HCEC 1CT (cell line): ENCODE data around the gene GPX3.
A peak's percentile ranks its signal among the peaks of the same experiment; 100 is the strongest.

Experiments
- DNase-seq: peaks from one replicate; pipeline ENCODE4 v3.0.0-alpha.2; 2017

The GPX3 gene

DNA sequence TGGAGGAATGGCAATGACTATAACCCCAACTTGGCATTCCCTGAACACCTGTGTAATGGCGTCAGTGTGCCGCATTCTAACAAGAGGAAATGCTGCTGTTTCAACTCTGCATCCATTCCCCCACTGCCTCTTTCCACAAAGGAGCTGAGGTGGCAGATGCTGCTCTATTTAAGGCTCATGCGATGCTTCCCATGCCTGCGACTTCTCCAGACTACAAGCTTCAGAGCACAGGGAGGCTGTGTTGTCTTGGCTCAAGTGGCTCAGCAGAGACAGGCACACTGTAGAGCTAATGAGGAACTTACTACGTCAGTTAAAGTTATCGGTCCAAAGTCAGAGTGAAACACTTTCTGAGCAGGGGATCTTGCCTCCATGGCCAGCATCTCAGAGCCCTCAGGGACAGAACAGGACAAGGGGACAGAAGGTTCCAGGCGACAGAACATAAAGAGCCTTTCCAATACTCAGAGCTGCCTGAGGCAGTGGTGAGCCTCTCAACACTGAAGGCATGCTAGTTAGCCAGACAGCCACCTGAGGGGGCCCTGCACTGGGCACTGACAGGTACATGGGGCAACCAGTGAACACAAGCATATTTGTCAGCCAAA lies 38.6 kb downstream of the GPX3 start:
- no peak for DNase-seq

DNA sequence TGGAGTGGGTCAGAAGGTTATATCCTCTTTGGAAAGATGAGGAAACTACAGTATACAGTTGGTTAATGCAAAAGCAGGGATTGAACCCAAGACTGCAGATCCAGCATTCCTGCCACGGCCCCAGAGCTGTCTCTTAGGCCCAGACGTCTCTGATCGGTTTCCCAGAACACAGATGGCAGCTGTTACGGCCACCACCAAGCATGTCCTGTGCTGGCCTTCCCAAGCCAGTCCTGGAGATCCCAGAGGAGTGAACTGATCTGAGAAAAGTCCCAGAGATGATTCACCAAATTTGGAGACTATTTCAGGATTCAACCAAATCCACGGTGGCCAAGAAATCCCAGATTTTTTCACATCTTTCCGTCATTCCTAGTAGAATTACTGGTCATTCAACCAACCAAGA lies 40.4 kb downstream of the GPX3 start:
- no peak for DNase-seq

DNA sequence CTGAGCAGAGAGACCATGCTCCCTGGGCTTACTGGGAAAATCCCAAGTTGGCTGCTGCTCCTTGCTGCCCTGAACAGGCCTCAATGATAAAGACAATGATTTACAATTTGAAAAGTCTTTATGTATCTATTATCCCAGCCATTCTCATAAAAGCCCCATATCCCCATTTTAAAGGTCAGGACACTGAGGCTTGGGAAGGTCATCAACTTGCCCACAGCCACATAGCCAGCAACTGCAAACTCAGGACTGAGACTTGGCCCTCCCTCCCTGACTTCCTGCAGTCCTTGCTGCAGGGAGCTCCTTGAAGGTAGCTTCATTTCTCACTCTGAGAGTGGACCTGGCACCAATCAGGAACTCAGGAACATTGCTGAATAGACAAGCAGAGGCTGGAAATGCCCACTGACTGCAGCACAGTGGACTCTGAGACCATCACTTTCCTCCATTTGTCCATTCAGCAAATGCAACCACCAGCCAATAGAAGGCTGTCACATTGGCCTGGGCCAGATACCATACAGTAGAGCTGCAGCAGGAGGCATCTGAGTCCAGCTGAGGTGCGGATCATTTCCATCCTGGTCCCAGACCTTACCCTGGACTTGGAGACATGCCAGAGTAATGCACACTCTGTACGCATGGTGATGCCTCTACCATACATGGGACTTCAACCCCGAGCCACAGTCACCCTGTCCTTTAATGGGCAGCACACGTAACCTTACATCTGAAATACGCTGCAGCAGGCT lies 42.2 kb downstream of the GPX3 start:
- DNase-seq = no peak

DNA sequence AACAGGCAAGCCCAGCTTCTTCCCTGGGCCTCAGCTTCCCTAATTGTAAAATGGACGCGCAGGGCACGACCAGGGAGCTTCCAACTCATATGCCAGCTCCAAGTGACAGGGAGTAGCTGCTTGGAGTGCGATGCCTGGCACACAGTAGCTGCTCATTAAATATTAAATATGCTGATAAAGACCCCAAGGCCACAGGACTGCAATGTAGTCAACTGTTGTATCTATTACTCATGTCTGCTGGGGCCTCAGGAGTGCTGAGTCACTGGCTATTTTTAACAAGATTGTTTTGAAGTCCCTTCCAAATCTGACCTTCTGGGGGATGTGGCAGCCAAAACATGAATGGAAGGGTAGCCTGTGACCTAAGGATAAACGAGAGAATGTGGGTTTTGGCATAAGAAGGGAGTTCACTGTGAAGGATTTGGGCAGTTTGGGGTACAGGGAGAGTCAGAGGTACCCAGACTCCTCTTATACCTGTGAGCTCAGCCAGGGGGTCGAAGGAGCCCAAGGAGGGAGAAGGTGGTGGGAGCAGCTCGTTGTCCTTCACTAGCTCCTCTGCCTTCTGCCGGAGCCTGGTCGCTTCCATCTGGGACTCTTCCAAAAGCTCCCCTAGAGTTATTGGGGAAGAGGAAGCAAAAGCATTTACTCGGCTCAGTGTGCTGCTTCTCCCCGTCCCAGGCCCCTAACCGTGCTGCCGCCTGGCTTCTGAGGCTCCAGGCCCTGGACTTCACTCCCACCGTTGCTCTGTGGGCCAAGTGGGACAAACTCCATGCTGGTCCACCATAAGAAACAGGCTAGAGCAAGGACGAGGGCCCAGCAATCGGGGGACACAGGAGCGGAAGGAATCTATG lies 43.0 kb downstream of the GPX3 start:
- DNase-seq = peak; percentile 92

DNA sequence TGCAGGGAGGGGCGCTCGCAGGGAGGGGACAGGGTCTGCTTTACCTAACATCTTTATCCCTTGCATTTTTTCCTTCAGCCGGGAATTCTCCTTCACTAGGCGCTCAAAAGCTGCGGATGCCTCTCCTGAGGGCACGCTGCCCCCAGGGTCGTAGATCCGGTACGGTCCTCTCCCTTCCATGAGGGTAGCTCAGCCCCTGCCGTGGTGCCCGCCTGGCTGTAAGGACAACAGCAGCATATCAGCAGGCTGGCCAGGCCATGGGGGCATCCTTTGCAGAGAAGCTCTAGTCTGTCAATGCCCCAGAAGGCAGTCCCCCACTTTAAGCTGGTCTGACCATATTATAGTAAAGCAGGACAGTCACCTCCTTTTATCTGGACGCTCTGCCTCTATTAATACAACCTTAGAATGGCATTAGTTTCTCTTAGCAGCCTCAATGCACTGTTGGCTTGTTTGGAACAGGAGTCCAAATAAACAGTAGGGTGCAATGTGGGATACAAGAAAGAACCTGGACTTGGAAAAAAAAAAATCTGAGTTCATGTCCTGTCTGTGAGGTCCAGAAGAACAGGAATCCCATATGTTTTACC lies 44.6 kb downstream of the GPX3 start:
- DNase-seq = no peak

DNA sequence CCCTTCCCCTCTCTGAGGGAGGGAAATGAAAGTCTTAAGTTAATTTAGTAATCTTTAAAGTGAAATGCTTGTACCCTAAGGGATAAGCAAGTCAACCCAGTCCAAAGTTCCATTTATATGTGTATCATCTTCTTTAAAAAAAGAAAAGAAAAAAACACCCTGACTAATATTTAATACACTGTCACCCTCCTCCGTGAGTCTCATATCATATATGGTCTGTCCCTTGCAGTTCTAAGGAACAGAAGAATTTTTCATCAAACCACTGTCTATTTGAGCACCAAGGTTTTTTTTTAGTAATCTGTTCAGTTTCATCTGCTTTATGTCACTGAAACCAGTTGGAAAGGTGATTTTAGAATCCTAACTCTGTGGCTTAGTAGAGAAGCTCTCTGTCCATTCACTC lies 45.2 kb downstream of the GPX3 start:
- no peak for DNase-seq

DNA sequence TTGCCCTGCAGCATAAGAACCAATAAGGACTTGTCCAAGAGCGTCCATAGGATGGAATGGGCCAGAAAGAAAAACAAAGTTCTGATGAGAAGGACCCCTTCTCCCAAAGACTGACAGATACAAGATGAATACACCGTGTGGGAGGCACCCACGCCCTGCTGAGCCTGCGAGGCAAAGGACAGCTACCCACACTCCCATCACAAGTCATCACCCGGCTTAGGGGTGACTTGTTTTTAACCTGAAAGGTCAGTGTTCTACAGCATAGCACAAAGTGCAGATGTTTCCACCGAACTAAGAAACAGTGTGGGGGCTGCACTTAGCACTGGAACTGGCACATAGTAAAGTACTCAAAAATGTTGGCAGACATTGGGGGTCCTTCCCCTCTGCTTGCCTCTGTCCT lies 46.5 kb downstream of the GPX3 start:
- no peak for DNase-seq

DNA sequence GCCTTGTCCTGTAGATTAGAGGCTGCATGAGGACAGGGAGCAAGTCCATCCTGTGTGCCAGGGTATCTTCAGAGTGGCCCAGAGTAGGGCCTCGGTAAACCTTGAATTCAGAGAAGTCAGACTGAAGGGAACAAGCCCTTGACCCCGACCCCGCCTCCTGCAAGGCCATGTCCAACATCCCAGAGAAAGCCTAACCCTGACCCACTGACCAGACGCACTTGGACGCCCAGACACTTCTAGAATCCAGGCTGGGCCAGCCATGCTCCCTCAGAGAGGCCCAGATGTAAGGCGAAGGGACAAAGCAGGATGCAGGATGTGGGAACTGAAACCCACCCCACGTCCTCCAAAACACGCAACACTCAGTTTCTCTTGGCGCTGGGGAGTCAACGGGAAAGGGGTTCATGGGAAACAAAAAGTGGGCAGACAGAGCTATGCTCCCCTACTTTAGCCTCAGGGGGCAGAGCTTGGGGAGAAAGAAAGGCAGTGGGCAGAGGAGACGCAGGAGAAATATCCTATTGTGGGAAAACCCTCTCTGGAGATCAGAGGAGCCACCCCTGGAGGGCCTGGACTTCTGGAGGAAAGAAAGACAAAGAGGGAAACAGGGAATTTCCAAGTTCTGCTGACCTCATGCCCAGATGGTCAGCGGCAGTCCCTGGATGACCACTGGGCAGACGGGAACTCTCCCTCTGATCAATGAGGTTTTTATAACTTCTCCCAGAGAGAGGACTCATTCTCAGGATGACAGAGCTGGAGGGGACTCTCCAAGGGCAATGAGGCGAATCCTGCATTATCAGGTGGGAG lies 47.4 kb downstream of the GPX3 start:
- DNase-seq = no peak

DNA sequence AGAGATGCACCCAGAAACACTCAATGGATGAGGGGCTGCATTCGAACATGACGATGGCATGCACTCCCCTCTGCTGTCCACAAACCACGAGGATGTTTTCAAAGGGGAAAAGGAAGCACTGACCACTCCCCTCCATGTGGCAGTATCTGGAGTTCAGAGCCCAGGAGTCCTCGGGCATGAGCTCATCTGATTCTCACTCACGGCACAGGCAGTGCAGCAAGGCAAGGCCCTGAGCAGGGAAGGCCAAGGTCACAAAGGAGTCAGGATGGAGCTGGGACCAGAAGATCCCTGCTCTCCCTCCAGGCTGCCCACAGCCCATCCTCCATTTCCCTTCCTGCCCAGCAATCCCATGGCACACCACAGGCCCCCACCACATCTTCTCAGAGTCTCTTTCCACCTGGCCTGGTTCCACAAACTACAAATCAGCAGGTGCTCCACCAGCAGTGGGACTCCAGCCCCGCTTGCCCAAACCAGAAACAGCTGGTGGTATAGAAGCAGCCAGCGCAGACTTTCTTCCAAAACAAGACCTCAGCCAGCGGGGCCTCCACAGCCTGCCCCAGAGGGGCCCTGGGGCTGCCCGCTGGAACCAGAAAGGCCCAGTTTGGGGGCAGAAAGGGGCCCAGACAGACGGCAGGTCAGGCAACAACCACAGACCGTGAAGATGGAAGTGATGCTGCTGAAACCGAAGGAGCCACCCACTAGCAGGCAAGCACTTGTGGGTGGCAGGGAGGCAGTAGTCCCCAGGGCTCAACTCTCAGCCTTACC lies 48.2 kb downstream of the GPX3 start:
- no peak for DNase-seq

DNA sequence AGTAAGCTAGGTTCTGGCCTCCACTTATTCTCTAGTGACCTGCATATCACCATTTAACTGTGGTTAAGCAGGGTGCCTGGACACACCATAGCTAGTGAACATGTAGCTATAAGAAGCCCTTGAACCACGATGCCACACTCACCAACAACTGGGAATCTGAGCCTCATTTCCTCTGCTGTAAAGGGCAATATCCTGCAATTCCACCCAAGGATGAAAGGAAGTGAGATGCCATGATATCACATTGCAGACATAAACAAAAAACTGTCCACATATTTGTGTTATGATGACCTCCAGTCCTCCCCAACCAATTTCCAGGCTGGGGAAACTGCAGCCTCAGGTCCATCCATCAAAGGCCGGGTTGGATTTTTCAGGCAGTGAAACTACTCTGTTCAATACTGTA lies 50.1 kb downstream of the GPX3 start:
- DNase-seq = peak; percentile 59

DNA sequence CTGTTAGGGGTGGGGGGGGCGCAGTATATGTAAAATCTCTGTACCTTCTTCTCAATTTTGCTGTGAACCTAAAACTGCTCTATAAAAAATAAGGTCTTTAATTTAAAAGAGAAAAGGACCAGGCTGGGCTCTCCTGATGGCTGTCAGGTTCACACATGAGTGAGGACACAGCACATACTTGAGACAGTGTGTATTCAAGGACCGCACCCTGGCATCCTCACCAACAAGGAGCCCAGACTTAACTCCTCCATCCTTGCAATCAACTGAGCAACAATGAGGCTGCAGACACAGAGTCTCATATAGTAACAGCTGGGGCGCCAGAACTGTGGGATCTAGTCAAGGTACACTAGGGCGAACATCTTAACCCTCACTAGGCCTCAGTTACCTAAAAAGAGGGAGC lies 50.6 kb downstream of the GPX3 start:
- DNase-seq = no peak

DNA sequence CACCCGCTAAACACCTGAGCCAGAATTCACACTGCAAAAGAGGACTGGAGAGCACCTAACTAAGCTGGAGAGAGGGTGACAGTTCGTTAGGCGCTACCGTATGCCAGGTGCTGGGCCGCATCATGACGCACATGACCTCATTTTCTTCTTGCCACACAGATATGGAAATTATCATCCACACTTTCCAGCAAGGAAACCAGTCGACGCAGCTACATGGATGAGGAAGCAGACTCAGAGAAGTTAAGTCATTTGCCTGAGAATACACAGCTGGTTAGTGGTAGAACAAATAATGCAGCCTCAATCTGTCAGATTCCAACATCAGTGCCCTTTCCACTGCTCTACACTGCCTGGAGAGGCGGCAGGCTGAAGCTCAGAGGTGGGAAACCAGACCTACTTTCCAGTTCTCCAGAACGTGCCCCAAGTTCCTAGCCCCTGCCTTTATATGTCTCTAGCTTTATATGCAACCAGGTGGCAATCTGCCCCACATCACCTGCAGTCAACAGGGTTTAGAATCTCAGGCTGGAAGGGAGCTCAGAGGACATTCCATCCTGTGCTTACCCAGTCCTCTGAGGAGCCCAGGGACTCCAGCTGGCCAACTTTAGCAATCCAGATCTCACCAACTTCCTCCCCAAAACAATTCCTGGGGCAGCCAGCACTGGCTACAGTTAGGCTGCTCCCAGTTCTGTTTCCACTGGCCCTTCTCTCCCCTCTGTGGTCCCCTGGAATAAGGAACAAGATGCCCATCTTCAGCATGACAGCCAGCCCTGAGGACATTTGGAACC lies 51.6 kb downstream of the GPX3 start:
- no peak for DNase-seq

DNA sequence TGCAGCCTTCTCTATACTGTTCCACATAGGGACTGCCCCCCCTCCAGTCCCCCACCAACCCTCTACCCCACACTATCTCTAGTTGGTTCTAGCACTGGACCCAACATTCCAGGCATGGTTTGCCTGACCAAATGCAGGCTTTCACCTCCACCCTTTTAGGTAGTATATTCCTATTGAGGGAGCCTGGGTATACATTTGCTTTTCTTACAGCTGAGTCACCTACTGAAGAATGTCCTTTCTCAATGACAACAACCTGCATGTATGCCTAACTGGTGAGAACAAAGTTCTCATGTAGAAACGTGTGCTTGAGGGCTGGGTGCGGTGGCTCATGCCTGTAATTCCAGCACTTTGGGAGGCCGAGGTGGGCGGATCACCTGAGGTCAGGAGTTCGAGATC lies 52.2 kb downstream of the GPX3 start:
- DNase-seq = peak; percentile 80

DNA sequence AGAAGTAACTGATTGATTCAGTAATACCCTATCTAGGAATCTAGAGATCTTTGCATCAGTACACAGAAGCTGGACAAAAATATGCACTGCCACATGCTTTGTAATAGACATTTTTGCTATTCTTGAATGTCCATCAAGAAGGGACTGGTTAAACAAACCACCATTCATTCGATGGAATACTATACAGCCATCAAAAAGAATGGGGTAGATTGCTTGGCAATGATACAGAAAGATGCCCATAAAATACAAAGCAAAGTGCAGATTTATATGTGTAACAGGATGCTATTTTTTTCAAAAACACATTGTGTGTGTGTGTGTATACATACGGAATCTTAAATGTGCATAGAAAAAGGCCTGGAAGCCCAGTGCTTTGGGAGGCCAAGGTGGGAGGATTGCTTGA lies 52.9 kb downstream of the GPX3 start:
- no peak for DNase-seq

DNA sequence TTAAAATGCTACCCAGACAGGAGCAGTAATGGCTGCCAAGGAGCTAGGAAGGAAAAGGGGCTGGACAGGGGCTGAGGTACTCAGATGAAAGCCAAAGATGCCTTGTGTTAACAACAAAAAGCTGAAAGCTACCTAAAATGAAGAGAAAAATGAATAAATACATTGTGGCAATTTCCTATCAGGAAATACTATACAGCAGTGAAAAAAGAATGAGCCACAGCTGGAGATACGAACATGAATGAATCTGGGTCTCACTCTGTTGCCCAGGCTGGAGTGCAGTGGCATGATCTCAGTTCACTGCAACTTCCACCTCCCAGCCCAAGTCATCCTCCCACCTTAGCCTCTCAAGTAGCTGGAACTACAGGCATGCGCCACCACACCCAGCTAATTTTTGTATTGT lies 54.2 kb downstream of the GPX3 start:
- DNase-seq = no peak

DNA sequence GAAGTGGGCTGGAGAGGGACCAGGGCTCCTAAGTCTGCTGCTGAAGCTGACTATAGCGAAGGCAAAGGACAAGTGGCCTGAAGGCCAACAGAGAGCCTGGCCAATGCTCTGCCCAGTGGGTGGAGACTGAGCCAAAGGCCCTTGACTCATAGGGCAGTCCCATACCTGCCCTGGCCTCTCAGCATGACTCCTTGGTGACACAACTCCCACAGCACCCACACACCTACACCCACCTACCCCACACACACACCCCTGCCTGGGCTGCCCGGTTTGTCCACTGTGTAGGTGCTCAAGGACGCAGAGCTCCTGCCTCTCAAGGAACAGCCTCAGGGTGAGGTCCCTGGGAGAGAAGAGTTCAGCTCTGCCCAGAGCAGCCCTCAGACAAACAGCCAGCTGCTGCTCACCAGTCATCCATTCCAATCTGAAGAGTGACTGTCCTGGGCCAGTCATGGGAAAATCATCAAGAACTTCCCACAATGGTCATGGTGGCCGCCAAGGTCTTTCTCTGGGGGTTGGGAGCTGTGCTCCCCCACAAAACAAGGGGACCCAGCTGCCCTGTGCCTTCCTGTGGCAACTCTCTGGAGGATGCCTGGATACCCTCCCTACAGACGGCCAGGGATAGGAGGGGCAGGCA lies 55.4 kb downstream of the GPX3 start:
- peak; percentile 69 for DNase-seq

DNA sequence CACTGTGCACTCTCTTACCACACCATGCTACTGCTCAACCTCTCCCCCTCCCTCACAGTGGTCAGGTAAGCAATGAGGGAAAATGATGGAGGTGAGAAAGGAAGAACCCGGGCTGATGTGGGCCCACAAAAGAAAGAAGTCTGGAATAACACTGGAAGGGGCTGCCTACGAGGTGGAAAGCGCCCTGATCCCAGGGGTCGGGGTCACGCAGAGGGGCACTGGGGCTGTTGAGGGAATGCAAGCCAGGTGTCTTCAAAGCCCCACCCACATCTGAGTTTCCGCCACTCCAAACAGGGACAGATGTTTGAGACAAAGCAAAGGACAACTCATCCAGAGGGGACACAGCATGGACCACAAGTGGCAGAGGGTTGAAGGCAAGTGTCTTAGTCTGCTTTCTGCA lies 56.2 kb downstream of the GPX3 start:
- no peak for DNase-seq

DNA sequence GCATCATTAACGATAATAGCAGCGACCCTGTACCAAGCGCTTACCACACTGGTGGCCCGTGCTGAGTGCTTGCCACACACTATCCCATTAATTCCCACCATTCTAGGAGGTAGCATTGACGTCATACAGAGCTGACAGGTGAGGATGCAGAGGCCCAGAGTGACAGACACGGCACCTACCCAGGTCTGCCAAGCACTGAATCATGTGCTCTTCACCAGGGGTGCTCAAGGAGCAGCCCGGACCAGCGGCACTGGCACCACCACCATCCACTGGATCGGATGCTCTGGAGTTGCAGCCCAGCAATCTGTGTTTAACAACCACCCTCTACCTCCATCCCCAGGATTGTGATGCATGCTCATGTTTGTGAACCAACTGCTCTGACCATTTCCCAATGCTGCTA lies 57.0 kb downstream of the GPX3 start:
- DNase-seq = no peak

DNA sequence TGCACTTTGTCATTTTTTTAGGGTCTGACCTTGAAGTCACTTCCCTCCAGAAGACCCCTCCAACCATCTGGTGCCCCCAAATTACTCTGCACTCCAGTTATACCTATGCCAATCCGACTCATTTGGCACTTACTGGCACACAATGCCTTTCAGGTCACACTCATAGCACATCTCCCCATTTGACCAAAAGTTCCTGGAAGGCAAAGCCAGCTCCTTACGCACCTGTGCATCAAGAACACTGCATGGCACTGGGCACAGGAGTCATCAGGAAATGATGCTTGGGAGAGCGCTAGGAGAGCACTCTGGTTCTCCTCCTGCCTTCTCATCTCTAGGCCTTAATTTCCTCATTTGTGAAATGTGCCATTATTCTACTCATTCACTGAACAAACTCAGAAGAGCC lies 57.6 kb downstream of the GPX3 start:
- DNase-seq = no peak
